Stimulated activated naive CD8-positive, alpha-beta T cell treated with anti-CD3 and anti-CD28 coated beads, Interleukin-15, Interleukin-2, amounts not matched to agents 100 ng/mL and 50 ng/mL, for 24 hours (primary cell): ENCODE measurements around the gene CUBN.

ENCODE experiments used
- H3K27ac Mint-ChIP-seq: one replicate; pipeline ENCODE4 v1.8.0; 2021; ENCODE audit warnings: mild to moderate bottlenecking, mixed read lengths
- H3K27me3 Mint-ChIP-seq: one replicate; pipeline ENCODE4 v1.8.0; 2021; ENCODE audit warnings: mixed read lengths
- H3K36me3 Mint-ChIP-seq: one replicate; pipeline ENCODE4 v1.8.0; 2021; ENCODE audit warnings: low read depth, mixed read lengths
- H3K4me1 Mint-ChIP-seq: one replicate; pipeline ENCODE4 v1.8.0; 2021; ENCODE audit warnings: low read depth, mixed read lengths
- H3K4me3 Mint-ChIP-seq: one replicate; pipeline ENCODE4 v1.8.0; 2021; ENCODE audit warnings: mild to moderate bottlenecking, mixed read lengths
- H3K9me3 Mint-ChIP-seq: one replicate; pipeline ENCODE4 v1.8.0; 2021; ENCODE audit warnings: mixed read lengths

The CUBN gene

DNA sequence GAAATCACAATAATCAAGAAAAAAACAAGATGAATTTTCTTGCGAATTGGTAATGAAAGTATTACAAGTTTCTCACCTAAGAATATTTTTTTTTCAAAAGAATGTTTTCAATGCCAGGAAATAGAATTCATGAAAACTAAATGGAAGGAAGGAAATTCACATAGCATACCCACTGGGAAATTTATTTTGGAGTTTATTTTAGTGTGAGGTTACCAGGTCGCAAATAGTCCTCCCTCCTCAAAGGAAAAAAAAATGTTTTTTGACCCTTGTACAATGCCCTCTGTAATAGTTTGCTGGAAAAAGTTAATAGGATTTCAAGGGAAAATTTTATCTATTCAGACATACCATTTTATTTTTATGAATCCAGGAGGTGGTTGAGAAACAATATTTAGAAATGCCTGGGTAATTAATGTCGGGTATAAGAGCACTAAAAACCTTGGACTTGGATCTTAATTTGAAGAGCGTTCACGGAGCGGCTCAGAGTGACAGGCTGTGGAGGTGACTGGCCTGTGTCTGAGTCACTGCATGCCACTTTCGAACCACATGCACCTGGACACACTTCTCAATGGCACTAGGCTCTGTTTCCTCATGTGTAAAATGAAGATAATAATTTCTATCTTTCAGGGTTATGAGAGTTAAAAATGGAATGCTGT lies 28.2 kb downstream of the CUBN start:
- no peaks in the 10 kb centered on the region for H3K27me3 Mint-ChIP-seq
- H3K4me1 Mint-ChIP-seq: peaks cover 2% of the 10 kb centered on the region
- peaks cover 8% of the 10 kb centered on the region for H3K36me3 Mint-ChIP-seq
- no peak overlapping the region for H3K27ac Mint-ChIP-seq
- no peak overlapping the region for H3K4me3 Mint-ChIP-seq
- no peaks in the 10 kb centered on the region for H3K9me3 Mint-ChIP-seq

DNA sequence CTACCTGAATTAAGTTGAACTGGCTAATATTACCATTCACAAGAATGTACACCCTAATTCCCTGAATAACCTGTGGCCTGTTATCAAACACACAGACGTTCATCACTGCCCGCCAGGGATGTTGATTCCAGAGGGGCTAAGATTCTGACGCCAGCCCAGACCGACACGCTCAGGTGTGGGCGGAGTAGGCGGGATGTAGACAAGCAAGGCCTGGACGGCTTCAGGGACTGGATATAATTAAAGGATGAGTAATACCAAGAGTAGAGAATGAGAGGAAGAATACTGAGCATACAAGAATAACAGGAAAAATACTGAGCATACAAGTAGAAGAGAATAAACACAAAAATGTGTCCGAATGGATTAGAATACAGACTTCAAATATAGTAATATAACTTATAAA lies 29.0 kb downstream of the CUBN start:
- peaks cover 2% of the 10 kb centered on the region for H3K4me1 Mint-ChIP-seq
- no peak overlapping the region for H3K4me3 Mint-ChIP-seq
- H3K27me3 Mint-ChIP-seq: no peaks in the 10 kb centered on the region
- H3K27ac Mint-ChIP-seq: no peak overlapping the region
- H3K9me3 Mint-ChIP-seq: no peaks in the 10 kb centered on the region
- peaks cover 8% of the 10 kb centered on the region for H3K36me3 Mint-ChIP-seq

DNA sequence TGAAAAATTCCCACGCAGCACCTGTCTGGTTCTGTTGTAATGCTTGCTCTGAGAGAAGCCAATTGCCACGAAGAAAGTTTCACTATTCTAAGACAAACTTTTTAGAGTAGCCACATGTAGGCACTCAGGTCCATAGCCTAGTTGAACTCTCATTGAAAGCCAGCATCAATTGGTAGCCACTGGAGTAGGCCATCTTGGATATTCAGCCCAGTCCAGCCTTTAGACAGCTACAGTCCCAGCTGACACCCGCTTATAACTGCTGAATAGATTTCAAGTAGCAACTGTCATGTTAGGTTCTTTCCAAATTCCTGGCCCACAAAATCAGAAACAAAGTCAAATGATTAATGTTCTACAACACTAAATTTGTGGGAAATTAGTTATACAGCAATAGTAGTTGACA lies 31.6 kb downstream of the CUBN start:
- no peaks in the 10 kb centered on the region for H3K27me3 Mint-ChIP-seq
- no peak overlapping the region for H3K4me3 Mint-ChIP-seq
- H3K9me3 Mint-ChIP-seq: no peaks in the 10 kb centered on the region
- H3K36me3 Mint-ChIP-seq: peaks cover 22% of the 10 kb centered on the region
- H3K4me1 Mint-ChIP-seq: peaks cover 2% of the 10 kb centered on the region
- no peak overlapping the region for H3K27ac Mint-ChIP-seq

DNA sequence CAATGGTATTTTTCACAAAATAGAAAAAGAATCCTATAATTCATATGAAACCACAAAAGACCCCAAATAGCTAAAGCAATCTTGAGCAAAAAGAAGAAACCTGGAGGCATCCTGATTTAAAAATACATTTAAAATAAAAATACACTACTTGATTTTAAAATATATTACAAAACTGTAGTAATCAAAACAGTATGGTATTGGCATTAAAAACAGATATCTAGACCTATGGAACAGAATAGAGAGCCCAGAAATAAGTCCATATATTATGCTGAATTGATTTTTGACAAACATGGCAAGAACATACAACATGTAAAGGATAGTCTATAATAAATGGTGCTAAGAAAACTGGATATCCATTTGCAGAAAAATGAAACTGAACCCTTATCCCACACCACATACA lies 34.8 kb downstream of the CUBN start:
- H3K27ac Mint-ChIP-seq: no peak overlapping the region
- peaks cover 8% of the 10 kb centered on the region for H3K4me1 Mint-ChIP-seq
- H3K36me3 Mint-ChIP-seq: peaks cover 17% of the 10 kb centered on the region
- no peaks in the 10 kb centered on the region for H3K27me3 Mint-ChIP-seq
- H3K4me3 Mint-ChIP-seq: no peak overlapping the region
- H3K9me3 Mint-ChIP-seq: no peaks in the 10 kb centered on the region

DNA sequence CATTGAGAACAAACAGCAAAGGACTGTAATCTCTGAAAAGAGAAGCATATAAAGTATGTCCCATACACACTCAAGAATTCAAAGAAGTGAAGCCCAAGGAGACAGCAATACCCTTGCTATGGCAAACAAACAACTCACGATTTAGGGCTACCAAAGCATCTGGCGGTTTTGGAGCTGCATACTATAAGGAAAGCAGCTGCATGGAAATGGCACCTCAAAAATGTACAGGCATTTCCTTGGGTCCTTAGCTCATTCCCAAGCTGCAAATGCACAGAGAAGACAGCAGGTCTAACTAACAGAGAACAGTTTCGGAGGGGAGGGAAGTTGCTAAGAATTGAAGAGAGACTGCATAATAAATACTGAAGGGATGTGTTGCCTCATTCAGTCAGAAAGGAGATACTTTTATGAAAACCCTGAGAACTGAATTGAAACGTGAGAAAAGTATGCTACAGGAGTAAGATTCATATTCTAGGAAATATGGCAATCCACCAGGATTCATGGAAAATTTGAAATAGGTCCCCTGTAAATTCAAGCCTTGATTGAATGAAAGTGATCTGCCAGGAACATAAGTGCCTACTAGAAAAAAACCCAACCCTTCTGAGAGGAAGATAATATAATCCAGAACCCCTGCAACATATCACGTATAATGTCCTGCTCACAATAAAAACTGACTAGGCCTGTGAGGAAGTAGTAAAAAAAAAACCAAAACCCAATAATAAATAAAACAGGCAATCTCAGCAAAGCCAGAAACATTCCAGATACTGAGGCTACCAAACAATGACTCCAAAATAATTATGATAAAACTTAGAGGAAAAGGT lies 36.4 kb downstream of the CUBN start:
- no peaks in the 10 kb centered on the region for H3K27me3 Mint-ChIP-seq
- no peaks in the 10 kb centered on the region for H3K9me3 Mint-ChIP-seq
- no peak overlapping the region for H3K27ac Mint-ChIP-seq
- no peak overlapping the region for H3K4me3 Mint-ChIP-seq
- H3K4me1 Mint-ChIP-seq: peaks cover 8% of the 10 kb centered on the region
- H3K36me3 Mint-ChIP-seq: peaks cover 17% of the 10 kb centered on the region

DNA sequence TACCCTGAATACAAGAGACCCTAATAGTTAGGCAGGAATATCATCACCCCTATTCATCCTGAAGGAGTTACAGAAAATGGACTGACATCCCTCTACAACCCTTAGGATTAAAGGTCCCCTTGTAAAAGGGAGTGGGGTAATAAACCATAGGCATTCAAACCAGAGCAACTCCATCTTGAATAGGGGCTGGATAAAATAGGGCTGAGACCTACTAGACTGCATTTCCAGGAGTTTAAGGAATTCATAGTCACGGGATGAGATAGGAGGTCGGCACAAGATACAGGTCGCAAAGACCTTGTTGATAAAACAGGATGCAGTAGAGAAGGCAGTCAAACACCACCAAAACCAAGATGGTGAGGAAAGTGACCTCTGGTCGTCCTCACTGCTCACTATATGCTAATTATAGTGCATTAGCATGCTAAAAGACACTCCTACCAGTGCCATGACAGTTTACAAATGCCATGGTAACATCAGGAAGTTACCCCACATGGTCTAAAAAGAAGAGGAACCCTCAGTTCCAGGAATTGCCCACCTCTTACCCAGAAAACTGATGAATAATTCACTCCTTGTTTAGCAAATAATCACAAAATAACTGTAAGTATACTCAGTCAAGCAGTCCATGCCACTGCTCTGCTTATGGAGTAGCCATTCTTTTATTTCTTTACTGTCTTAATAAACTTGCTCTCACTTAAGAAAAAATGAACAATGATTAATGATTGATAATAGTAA lies 37.2 kb downstream of the CUBN start:
- Mint-ChIP-seq H3K36me3 (peaks cover 17% of the 10 kb centered on the region), H3K27ac (no peak overlapping the region)

DNA sequence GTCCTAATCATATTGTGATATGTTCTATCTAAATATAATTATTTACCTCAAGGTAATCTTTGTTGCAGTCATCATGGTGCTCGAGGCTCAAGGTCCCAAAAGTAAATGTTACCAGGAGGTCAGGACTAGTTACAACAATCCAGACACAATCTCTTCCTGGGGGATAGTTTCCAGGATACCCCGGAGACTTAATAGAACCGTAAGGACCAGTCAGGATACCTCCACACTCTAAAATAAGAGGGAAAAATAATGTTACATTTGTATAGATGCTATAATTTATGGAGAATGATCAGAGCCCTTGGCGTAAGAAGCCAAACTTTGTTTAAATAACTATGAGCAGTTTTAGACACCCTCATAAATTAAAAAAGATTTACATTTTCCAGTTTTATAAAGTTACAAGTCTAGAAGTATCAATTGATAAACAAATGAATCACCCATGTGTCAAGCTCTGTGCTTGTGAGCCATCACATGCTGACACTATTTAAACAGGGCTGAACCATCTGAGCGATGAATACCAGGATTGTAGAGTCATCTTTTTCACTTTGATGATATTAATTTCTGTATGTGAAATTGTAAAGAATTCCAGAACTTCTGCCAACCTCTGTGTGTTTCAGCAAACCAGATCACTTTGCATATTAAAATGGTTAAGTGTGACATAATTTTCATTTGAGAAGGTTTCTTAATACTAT lies 41.3 kb downstream of the CUBN start:
- Mint-ChIP-seq H3K36me3 (peaks cover 21% of the 10 kb centered on the region), H3K4me3 (no peak overlapping the region), H3K9me3 (no peaks in the 10 kb centered on the region), H3K27me3 (no peaks in the 10 kb centered on the region), H3K27ac (no peak overlapping the region), H3K4me1 (peaks cover 13% of the 10 kb centered on the region)

More for the DNA sequence above, 37.2 kb downstream of the CUBN start:
- Mint-ChIP-seq H3K4me3 (no peak overlapping the region), H3K27me3 (no peaks in the 10 kb centered on the region), H3K4me1 (peaks cover 8% of the 10 kb centered on the region), H3K9me3 (no peaks in the 10 kb centered on the region)

DNA sequence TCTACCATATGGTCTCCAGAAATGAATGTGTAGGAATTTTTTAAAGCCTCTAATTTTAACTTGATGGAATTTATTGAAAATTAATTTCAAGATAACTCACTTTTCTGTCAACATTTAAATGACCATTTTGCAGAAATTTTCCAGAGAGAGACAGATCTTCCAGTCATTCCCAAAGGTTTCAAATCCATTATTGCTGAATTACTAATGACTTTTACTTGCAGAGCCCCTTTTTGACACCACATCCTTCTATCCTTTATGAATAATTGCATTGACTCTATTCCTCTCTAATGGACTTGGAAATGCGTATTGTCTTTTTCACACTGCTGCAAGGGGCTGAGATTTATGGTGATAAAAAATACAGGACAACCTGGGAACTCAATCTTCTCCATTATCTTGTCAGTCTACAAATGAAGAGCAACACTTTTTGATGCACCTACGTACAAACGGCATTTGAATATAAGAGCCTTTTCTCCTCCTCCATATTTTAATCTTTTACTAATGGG lies 42.7 kb downstream of the CUBN start:
- Mint-ChIP-seq H3K36me3 (peaks cover 21% of the 10 kb centered on the region), H3K4me3 (no peak overlapping the region), H3K27me3 (no peaks in the 10 kb centered on the region), H3K4me1 (peaks cover 4% of the 10 kb centered on the region), H3K9me3 (no peaks in the 10 kb centered on the region), H3K27ac (no peak overlapping the region)

DNA sequence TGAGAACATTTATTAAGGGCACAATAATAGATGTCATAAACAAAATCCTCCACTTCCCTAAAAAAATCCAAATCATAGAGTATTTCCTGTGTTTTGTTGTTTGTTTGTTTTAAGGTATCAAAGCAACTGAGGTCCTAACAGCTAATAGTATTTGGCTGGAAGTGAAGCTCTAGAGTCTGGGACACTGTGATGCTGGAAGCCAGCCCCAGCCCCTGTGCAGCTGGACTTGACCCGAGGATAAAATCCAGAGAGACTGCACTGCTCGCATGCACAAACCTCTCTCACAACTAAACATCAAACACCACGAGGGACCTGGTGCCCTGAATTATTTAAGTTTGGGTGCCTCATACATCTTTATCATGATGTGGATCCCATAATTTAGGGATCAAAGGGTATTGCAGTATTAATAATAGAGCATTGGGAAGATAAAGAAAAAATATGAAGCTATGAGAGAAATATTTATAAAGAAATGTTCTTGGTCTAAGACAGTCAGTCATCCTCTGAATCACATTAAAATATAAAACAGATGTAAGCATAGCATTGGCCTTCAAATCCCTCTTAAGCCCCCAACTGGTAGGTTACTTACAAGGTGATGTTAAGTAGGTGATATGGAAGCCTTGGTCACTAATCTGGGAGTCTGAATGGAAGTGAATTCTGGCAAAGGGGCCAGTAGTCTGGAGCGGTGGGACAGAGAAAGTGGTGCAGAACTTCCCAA lies 44.4 kb downstream of the CUBN start:
- Mint-ChIP-seq H3K4me1 (peaks cover 4% of the 10 kb centered on the region), H3K4me3 (no peak overlapping the region), H3K36me3 (peaks cover 21% of the 10 kb centered on the region), H3K27me3 (no peaks in the 10 kb centered on the region), H3K9me3 (no peaks in the 10 kb centered on the region), H3K27ac (no peak overlapping the region)

DNA sequence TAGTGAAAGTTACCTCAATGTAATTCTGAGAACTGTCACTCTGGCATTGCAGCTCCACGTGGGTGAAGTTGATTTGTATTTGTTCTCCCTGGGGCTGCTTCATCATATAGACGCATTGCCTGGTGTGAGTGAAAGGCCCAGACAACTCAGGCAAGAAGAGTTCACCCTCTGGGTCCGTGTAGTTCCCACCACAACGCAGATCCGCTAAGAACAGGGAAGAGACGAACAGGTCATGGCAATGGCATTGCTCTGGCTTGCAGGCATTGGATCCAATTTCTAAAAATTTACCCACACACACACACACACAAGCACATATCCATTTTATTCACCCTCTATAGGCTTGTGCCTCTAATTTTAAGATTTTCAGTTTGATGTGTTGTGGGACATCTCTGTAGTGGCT lies 45.4 kb downstream of the CUBN start:
- H3K4me3 Mint-ChIP-seq: no peak overlapping the region
- H3K27ac Mint-ChIP-seq: no peak overlapping the region
- H3K4me1 Mint-ChIP-seq: peaks cover 4% of the 10 kb centered on the region
- no peaks in the 10 kb centered on the region for H3K9me3 Mint-ChIP-seq
- H3K36me3 Mint-ChIP-seq: peaks cover 21% of the 10 kb centered on the region
- H3K27me3 Mint-ChIP-seq: no peaks in the 10 kb centered on the region

DNA sequence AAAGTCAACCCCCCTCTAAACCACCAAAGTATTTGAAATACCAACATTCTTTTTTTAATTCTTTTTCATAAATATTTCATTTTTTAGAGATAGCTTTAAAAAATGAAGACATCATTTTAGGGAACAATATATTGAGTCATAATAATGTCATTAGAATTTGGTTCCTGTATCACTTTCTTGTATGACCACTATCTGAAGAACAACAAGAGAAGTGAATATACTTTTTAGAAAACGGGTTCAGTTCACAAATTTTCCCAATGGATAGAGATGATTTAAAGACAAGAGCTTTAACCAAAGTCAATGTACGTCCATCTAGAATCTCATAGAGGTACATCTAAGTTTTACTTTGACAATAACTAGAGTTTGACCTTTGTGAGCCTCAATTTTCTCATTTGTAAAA lies 48.2 kb downstream of the CUBN start:
- H3K36me3 Mint-ChIP-seq: peaks cover 15% of the 10 kb centered on the region
- H3K27ac Mint-ChIP-seq: no peak overlapping the region
- H3K4me3 Mint-ChIP-seq: no peak overlapping the region
- peaks cover 2% of the 10 kb centered on the region for H3K4me1 Mint-ChIP-seq
- no peaks in the 10 kb centered on the region for H3K27me3 Mint-ChIP-seq
- no peaks in the 10 kb centered on the region for H3K9me3 Mint-ChIP-seq

DNA sequence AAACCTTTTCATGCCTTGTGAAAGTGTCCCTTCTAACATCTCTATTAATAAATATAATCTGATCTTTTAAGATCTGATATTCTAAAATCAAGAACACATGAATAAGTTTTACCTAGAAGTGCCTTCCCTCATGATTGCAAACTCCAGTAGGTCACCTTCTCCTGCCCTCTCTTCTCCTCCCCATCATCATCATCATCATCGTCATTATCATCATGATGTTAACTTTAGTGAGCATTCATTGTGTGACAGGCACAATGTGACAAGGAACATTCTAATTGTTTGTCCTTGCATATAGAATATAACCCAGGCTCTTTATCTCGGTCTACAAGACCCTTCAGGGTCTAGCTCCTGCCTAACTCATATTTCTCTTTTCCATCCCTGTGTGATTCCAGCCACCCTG lies 51.7 kb downstream of the CUBN start:
- Mint-ChIP-seq H3K4me3 (no peak overlapping the region), H3K36me3 (no peaks in the 10 kb centered on the region), H3K4me1 (peaks cover 29% of the 10 kb centered on the region), H3K9me3 (no peaks in the 10 kb centered on the region), H3K27me3 (no peaks in the 10 kb centered on the region), H3K27ac (no peak overlapping the region)

DNA sequence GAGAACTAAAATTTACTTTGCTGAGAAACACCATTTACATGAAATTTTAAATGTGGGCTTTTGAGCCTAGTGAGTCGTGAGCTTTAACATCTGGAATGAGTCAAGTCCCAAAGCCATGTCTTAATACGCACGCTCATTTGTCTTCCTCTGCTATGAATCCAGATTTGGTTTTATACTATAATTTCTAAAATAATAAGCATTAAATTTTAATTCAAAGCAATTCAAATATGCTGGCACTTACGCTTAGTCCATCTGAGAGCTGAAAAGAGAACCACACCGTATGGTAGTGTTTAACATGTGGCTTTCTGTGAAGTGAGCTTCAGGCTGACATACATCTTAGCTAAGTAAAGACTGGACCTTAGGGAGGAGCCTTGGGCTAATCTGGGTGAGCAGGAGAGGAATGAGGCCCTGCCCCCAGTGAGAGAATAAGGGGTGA lies 52.2 kb downstream of the CUBN start:
- H3K27me3 Mint-ChIP-seq: no peaks in the 10 kb centered on the region
- H3K36me3 Mint-ChIP-seq: no peaks in the 10 kb centered on the region
- peaks cover 29% of the 10 kb centered on the region for H3K4me1 Mint-ChIP-seq
- H3K4me3 Mint-ChIP-seq: no peak overlapping the region
- H3K9me3 Mint-ChIP-seq: no peaks in the 10 kb centered on the region
- no peak overlapping the region for H3K27ac Mint-ChIP-seq

DNA sequence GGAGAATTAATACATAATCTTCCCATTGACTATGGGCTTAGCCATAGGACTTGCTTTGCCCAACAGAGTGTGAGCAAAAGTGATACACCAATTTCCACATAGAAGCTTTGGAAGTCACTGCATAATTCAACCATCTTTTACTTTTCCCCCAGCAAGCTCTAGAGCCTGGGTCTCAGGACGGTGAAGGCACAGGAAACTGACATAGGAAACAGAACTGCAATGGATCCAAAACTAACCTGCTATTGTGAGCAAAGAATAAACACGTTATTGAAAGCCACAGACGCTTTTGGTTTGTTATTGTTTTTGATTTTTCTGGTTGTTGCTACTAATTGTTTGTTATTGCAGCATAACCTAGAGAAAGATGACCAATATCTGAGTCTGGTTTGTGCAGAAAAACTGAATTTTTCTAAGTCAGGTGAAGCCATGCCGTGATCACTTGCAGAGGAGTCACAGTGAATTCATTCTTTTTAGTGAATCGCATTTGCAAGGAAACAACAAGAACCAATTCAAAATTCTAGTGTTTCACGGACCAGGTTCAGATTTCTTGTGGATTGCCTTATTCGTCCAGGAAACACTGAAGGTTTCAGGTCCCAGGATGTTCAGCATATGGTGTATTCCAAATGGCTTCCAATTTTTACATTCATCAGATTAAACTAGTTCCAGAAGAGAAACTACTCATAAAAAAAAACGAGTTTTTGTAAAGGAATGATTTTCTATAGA lies 52.8 kb downstream of the CUBN start:
- Mint-ChIP-seq H3K9me3 (no peaks in the 10 kb centered on the region), H3K27ac (peak overlapping the region; percentile 17), H3K27me3 (no peaks in the 10 kb centered on the region), H3K4me3 (no peak overlapping the region), H3K4me1 (peaks cover 29% of the 10 kb centered on the region), H3K36me3 (no peaks in the 10 kb centered on the region)
